Activated gamma-delta T cell (primary cell): ENCODE measurements around the gene FAM217B.
"Not testable (repeated sequence)": the region's sequence is repeated elsewhere in the genome, so short reads cannot be mapped to it uniquely, and the experiment has no call there.

Source experiments
- DNase-seq: peaks from one replicate; lab custom pipeline; 2025; lab: John Stamatoyannopoulos, UW

The FAM217B gene

GRCh38 chr20:59939052-59939878 lies 924 bp upstream of the FAM217B start:
- no peak for DNase-seq

- DNase-seq, result no peak
Measured at GRCh38 chr20:59939879-59940128, 385 bp upstream of the FAM217B start.

- no peak for DNase-seq
Measured at GRCh38 chr20:59940956-59941294, 736 bp downstream of the FAM217B start.

GRCh38 chr20:59942245-59942644 lies 2.1 kb downstream of the FAM217B start:
- DNase-seq, result no peak

- no peak for DNase-seq
Measured at GRCh38 chr20:59944726-59945125, 4.5 kb downstream of the FAM217B start.

- no peak for DNase-seq
Measured at GRCh38 chr20:59945175-59945574, 5.0 kb downstream of the FAM217B start.

GRCh38 chr20:59945731-59946130 lies 5.5 kb downstream of the FAM217B start:
- DNase-seq, result no peak

GRCh38 chr20:59947376-59947775 lies 7.2 kb downstream of the FAM217B start:
- no peak for DNase-seq

- DNase-seq, result no peak
Measured at GRCh38 chr20:59948212-59948611, 8.0 kb downstream of the FAM217B start.

GRCh38 chr20:59948828-59949720 lies 8.9 kb downstream of the FAM217B start:
- no peak for DNase-seq

GRCh38 chr20:59949911-59950310 lies 9.7 kb downstream of the FAM217B start:
- no peak for DNase-seq

- DNase-seq, result no peak
Measured at GRCh38 chr20:59954718-59955117, 14.5 kb downstream of the FAM217B start.

- DNase-seq, result no peak
Measured at GRCh38 chr20:59955131-59955796, 15.1 kb downstream of the FAM217B start.

GRCh38 chr20:59957568-59957967 lies 17.4 kb downstream of the FAM217B start:
- DNase-seq, result not testable (repeated sequence)

GRCh38 chr20:59958123-59958522 lies 17.9 kb downstream of the FAM217B start, which contains the start of gene CDH26:
CDH26 (plus strand) TSS chr20:59958423; CDS start chr20:59958727, 304 bp downstream.
- DNase-seq, result no peak

GRCh38 chr20:59958626-59959025 lies 18.4 kb downstream of the FAM217B start:
- DNase-seq, result no peak

GRCh38 chr20:59961423-59961822 lies 21.2 kb downstream of the FAM217B start:
- DNase-seq, result no peak

GRCh38 chr20:59962155-59962554 lies 22.0 kb downstream of the FAM217B start:
- DNase-seq, result no peak

- no peak for DNase-seq
Measured at GRCh38 chr20:59966428-59966827, 26.2 kb downstream of the FAM217B start.

GRCh38 chr20:59971428-59971827 lies 31.2 kb downstream of the FAM217B start:
- DNase-seq, result no peak

- DNase-seq, result no peak
Measured at GRCh38 chr20:59972037-59972801, 32.0 kb downstream of the FAM217B start.
